Right renal pelvis (tissue), 4 donors: ENCODE data around the gene ZSCAN21. TPM values are rescaled to one million over a fixed set of nuclear protein-coding genes. Genes with fewer than 3 reads are reported as not detected.
A peak's percentile ranks its signal among the peaks of the same experiment; 100 is the strongest.

ENCODE experiments used
- DNase-seq, 4 donors: peaks; one replicate each; pipeline ENCODE4 v3.0.0-alpha.2; 2013; ENCODE audit warnings: low read depth in 4 of 4, low spot score in 3 of 4, missing footprints in 1 of 4
- polyA plus RNA-seq, 4 donors: library from polyadenylated mRNA; unstranded; fragments of 120-200 nt; gene quantifications; one replicate each; pipeline ENCODE4 v1.2.1, GENCODE V29; 2013; ENCODE audit not compliant: insufficient read length in 4 of 4

The ZSCAN21 gene
- polyA plus RNA-seq, 4 donors: 20.4 to 21.8 (median 21.5) TPM

DNA sequence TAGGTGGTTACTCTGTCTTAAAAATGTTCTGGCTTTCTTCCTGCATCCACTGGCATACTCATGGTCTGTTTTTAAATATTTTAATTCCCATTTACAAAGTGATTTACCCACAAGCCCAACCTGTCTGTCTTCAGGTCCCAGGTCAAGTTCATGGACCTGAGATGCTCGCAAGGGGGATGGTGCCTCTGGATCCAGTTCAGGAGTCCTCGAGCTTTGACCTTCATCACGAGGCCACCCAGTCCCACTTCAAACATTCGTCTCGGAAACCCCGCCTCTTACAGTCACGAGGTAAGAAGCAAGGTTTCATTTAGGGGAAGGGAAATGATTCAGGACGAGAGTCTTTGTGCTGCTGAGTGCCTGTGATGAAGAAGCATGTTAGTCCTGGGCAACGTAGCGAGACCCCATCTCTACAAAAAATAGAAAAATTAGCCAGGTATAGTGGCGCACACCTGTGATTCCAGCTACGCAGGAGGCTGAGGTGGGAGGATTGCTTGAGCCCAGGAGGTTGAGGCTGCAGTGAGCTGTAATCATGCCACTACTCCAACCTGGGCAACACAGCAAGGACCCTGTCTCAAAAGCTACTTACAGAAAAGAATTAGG lies 25.5 kb upstream of the ZSCAN21 start:
- DNase-seq: no peak

DNA sequence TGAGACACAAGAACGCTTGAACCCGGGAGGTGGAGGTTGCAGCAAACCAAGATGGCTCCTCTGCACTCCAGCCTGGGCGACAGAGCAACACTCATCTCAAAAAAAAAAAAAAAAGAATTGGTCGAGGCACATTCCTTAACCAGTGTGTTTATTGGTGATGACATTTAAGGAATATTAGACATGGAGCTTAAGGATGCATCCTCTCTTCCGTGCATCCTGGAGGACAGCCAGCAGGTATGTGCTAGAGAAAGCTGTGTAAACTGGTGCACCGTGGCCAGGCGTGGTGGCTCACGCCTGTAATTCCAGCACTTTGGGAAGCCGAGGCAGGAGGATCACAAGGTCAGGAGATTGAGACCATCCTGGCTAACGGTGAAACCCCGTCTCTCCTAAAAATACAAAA lies 22.4 kb upstream of the ZSCAN21 start:
- DNase-seq: no peak

DNA sequence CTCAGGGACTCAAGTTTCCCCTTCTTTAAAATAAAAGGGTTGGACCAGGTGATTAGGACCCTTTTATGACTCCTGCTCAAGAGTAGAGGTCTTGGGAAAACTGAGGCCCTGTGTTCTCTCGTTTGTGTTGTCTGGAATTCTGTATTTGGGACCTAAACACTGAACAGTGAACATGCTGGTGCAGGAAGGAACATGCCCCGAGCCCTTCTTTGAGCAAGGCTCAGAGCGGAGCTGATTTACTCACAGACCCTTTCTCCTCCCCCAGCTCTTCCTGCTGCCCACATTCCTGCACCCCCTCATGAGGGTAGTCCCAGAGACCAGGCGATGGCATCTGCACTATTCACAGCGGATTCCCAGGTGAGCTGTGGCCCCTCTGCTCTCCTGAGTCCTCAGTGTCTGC lies 20.0 kb upstream of the ZSCAN21 start:
- no peak for DNase-seq

DNA sequence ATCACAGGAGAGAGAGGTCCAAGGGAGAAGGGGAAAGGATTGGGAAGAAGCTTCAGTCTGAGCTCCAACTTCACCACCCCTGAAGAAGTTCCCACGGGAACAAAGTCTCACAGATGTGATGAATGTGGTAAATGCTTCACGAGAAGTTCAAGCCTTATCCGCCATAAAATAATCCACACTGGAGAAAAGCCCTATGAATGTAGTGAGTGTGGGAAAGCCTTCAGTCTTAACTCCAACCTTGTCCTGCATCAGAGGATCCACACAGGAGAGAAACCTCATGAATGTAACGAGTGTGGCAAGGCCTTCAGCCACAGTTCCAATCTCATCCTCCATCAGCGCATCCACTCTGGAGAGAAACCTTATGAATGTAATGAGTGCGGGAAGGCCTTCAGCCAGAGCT lies 16.0 kb upstream of the ZSCAN21 start:
- no peak for DNase-seq

DNA sequence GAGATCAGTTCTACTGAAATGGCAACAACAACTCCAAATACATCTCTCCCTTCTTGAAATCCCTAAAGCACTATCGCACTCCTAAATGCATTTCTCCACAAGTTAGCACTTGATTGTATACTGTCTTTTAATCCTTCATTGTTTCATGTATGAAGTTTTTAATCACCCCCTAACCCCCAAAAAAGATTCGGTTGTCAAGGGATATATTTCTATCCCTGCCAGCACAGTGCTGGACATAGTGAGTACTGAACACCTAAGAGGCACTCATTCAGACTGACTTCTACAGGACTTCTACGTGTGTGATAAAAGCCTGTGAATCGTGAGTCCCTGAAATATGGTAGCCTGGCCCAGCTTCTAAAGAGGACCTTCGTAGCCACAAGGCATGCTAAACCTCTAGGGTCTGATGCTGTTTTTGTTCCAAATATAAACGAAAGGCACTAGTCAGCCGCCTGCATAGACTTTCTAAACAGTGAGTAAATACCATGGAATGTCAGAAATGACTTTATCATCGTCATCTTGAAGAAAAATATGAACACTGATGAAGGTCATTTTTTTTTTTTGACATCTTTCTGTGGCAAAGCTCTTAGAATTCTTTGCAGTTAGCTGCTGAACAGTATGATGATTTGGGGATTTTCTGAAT lies 14.6 kb upstream of the ZSCAN21 start:
- no peak for DNase-seq

DNA sequence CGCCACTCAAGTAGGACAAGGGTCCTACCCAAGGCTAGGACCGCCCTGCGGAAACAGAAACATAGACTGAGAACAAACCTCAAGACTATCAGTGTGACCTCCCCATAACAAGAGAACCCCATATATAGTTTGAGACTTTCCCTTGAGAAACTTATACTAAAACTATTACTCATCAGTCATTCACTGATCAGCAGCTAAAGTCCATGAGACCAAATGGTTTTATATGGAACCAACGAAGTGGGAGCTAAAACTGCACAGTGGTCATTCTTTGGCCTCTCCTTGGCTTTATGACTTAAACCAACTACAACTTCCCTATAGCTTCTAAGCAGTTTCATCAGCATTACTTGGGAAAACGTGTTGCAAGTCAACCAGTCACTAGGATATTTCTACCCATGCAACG lies 13.7 kb upstream of the ZSCAN21 start:
- DNase-seq: no peak

DNA sequence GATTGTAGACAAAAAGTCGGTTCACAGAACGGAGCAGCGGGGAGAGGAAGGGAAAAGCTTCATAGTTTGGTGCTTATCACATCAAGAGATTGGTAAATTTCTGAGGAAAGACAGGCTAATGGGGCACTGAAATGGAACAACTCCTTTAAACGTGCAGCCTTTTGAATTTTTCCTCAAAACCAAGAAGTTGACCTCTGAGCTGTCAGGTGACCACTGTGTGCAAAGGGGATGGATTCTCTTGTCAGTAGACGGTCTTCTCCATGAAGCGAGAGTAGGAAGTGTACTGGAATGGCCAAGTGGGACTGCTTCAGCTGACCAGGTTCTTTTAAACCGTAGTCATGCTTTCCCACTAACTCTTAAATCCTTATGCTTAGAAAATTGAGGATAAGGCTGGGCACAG lies 11.2 kb upstream of the ZSCAN21 start:
- no peak for DNase-seq

DNA sequence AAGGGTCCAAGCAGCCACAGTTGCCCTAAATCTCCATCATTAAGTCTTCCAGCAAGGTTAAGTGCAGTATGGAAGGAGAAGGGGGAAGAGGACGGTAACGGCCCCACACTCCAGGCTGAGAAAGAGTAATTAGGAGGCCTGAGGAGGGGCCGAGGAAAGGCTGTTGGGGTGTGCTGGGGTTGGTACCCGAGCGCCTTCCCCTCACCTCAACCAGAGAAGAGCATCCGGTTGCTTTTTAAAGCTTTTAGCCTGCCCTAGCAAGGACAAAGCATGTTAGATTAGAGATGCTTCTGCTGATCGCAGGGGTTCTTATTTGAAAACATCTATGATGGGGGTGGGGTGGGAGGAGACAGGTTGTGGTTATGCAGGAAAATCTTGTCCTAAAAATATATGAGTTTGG lies 9.0 kb upstream of the ZSCAN21 start:
- DNase-seq: no peak

DNA sequence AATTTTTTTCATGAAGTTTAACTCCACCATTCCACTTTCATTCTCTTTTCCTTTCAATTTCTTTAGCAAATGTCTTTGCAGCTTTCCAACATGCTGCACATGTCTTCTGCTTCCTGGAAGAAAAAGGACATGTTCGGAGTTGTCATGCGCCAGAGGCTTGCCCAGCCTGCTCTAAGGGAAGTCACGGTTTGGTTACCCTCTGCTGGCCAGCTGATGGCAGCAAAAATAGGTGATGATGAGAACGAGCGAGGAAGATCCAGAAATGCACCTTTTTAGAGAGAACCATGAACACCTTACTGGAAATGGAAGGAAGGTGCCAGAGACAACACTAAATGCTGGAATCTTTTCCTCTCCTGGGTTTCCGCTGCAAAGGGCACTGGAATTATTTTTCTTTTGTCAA lies 4.9 kb upstream of the ZSCAN21 start:
- no peak for DNase-seq

DNA sequence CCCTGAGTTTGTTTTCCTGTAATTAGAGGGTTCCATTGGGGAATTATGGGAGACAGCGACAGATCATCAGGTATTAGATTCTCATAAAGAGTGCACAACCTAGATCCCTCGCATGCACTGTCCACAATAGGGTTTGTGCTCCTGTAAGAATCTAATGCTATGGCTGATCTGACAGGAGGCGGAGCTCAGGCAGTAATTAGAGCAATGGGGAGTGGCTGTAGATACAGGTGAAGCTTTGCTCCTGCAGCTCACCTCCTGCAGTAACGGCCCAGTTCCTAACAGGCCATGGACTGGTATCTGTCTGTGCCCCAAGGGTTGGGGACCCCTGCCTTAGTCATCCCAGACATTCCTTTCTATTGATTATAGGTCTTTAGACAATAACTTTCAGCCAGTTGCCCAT lies 894 bp upstream of the ZSCAN21 start:
- no peak for DNase-seq

DNA sequence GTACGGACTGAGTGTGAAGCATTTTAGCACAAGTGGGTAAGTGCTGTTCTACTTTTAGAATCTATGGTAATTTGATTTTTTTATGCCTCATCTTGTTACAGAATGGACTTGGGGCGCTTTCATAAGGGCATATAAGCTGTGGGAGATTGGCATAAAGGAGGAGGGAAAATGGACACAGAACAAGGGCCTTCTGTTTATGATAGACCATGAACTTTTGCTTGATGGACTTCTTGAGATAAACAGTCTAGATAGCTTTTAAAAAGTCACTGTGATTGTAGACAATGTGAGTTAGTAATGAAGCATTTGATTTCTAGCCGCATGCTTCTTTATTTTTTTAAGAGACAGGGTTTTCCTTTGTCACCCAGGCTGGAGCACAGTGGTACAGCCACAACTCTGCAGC lies 2.0 kb downstream of the ZSCAN21 start:
- no peak for DNase-seq

DNA sequence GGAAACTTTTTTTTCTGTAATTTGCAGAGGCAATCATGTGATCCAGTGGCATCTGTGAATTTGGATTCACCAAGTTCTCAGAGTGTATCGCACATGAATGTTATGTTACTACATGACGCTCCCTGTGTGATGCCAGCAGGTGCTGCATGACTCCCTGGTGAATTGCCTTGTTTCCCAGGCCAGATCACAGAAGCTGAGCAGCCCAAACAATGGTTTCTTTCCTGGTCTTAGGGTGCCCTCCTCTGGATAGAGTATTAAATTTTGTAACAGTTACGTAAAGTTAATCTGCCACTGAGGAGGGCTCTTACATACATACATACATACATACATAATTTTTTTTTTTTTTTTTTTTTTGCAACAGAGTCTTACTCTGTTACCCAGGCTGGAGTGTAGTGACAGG lies 3.6 kb downstream of the ZSCAN21 start:
- DNase-seq: peak in 2 of 4 donors; percentile 12 to 26

DNA sequence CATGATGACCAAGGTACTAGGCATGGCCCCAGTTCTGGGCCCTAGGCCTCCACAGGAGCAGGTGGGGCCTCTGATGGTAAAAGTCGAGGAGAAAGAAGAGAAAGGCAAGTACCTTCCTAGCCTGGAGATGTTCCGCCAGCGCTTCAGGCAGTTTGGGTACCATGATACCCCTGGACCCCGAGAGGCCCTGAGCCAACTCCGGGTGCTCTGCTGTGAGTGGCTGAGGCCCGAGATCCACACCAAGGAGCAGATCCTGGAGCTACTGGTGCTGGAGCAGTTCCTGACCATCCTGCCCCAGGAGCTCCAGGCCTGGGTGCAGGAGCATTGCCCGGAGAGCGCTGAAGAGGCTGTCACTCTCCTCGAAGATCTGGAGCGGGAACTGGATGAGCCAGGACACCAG lies 7.4 kb downstream of the ZSCAN21 start:
- DNase-seq: no peak

DNA sequence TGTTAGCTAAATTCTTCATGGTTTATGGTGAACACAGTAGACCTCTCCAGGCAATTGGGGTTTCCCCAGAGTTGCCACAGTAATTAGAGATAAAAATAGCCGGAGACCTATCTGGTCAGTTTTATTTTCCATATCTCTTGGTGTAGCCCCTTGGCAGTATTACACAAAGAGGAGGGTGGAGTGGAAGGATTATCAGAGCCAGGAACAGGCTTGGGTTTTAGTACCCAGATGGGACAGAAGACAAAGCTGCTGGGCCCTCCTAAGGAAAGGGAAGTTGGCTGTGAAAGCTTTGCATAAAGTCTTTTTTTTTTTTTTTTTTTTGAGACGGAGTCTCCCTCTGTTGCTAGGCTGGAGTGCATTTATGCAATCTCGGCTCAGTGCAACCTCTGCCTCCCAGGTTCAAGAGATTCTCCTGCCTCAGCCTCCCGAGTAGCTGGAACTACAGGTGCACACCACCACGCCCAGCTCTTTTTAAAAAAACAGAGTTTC lies 9.7 kb downstream of the ZSCAN21 start:
- DNase-seq: no peak

DNA sequence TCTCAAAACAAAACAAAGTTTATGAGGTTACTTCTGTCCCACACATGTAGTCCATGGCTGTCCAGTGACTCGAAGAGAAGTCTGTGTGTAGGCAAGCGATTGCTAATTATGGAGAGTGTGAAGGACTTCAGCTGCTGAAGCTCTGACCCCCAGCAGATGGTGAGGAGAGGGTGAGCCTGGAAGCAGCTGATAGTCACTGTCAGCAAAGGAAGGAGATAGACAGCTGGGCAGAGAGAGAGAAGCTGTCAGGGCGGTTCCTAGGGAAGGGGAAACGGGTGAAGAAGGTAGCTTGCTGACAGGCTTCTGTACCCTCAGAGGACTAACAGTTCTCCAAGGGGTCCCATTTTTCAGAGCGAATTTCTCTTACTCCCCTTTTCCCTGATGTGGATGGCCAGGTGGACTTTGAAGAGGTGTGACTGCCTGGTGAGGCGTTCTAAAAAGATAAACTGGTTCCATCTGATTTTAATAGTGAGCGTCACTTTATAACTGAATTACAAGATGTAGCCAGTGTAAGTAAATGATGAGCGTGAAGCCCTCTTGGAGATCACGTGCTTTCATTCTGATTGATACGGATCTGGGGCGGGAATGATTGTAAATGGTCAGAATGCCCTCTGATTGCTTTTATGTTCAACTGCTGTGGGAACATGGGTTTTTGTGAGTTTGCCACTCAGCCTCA lies 12.1 kb downstream of the ZSCAN21 start:
- no peak for DNase-seq

DNA sequence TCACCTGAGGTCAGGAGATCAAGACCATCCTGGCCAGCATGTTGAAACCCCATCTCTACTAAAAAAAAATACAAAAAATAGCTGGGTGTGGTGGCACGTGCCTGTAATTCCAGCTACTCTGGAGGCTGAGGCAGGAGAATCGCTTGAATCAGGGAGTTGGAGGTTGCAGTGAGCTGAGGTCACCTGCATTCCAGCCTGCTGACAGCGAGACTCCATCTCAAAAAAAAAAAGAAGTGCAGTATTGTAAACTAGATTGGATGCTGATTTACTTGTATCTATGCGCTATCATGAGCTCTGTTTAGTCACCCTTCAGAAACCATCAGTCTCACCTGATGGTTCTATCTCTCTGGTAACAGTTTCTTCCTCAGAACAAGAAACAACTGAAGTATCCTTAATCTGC lies 13.8 kb downstream of the ZSCAN21 start:
- no peak for DNase-seq

DNA sequence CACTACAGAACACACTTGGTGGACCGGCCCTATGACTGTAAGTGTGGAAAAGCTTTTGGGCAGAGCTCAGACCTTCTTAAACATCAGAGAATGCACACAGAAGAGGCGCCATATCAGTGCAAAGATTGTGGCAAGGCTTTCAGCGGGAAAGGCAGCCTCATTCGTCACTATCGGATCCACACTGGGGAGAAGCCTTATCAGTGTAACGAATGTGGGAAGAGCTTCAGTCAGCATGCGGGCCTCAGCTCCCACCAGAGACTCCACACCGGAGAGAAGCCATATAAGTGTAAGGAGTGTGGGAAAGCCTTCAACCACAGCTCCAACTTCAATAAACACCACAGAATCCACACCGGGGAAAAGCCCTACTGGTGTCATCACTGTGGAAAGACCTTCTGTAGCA lies 14.6 kb downstream of the ZSCAN21 start:
- DNase-seq: no peak

DNA sequence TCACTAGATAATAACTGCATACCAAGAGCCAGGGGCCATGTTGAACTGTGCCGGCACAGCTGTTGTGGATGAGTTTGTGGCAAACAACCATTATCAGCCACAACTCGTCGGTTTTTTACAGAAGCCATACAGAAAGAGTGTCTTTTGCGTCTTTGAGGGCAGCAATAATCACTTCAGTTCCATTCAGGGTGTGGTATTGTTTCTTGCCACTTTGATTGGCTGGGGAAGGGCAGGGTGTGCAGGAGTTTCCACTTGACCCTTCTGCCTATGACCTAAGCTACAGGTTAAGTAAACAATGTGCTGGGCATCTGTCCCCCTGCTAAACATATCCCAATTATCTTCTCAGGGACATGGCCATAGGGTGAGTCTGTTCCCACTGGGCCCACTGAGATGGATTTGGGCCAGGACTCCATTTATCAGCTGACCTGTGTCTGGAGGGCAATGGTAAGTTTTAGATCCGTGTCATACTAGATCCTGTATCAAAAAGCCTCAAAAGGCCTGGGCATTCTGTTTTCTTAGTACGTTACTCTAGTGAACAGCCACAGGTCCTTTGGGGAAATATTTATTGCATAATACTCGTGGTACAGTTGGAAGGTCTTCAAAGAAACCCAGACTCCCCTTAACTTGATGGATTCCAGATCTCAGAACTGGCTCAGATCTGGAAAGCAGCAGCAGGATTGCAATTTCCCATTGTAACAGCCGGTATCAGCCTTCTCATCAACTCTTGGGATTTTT lies 16.0 kb downstream of the ZSCAN21 start:
- DNase-seq: peak in 2 of 4 donors; percentile 44 to 49

DNA sequence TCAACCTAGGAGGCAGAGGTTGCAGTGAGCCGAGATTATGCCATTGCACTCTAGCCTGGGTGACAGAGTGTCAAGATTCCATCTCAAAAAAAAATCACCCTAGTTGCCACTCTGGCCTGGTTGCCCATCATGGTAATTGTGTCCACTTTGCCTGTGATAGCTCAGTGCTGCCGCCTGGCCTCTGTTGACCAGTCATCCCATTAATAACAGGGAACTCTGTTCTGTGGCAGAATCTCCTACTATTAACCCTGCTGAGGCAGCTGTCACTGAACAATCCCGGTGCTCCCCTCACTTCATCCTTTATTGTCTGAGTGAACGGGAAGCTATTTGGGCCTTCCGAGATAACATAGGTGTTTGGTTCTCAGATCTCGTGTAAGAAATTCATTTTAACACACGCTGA lies 17.4 kb downstream of the ZSCAN21 start:
- DNase-seq: no peak

DNA sequence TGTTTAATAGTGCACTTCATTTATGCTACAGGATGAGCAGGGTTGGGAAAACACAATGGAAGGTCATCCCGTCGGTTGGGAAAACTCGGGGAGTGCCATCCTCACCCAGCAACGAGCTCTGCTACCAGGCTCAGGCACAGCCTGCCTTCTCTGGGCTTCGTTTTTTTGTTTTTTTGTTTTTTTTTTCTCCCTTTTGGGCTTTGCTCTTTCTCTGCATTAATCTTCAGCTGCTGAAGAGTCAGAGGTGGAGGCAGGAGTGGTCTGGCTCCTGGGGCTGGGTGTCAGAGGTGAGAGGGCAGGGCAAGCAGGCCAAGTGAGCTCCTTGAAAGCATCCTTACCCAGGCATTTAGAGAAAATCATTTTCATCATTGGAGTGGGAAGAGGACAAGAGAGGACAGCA lies 20.4 kb downstream of the ZSCAN21 start:
- no peak for DNase-seq

DNA sequence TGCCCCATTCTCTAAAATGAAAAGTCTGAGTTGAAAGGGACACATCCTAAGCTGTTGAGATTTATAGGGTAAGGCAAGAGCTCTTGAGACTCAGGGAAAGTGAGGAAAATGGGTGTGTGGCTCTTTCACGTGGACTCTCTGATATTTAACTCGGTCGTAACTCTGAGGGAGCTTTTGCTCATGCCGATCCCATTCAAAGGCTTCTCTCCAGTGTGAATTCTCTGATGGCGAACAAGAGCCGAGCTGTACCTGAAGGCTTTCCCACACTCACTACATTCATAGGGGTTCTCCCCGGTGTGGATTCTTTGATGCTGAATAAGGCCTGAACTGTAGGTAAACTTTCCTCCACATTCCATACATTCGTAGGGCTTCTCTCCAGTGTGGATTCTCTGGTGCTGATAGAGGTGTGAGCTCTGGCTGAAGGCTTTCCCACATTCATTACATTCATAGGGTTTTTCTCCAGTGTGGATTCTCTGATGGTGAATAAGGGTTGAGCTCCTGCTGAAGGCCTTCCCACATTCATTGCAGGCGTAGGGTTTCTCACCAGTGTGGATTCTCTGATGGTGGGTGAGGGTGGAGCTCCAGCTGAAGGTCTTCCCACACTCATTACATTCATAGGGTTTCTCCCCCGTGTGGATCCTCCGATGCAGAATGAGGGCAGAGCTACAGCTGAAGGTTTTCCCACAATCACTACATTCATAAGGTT lies 21.6 kb downstream of the ZSCAN21 start:
- DNase-seq: no peak
